D341Med (cell line): ENCODE data around the gene SERTAD3.
"Not testable (repeated sequence)": the region's sequence is repeated elsewhere in the genome, so short reads cannot be mapped to it uniquely, and the experiment has no call there.

Experiments used
- DNase-seq: peaks from one replicate; pipeline ENCODE4 v3.0.0; 2012; ENCODE audit warnings: low spot score

SERTAD3 gene

GRCh38 chr19:40457953-40458596, 13.9 kb upstream of the SERTAD3 start:
- DNase-seq = no peak

- DNase-seq = no peak
Measured at GRCh38 chr19:40457048-40457447, 12.9 kb upstream of the SERTAD3 start.

GRCh38 chr19:40453943-40454342, 9.8 kb upstream of the SERTAD3 start:
- DNase-seq = not testable (repeated sequence)

GRCh38 chr19:40453151-40453735, 9.1 kb upstream of the SERTAD3 start:
- DNase-seq = no peak

- no peak for DNase-seq
Measured at GRCh38 chr19:40452016-40452415, 7.9 kb upstream of the SERTAD3 start.

GRCh38 chr19:40450664-40451063, 6.5 kb upstream of the SERTAD3 start:
- DNase-seq = no peak

- DNase-seq = no peak
Measured at GRCh38 chr19:40449506-40449905, 5.4 kb upstream of the SERTAD3 start.

GRCh38 chr19:40446263-40446784, 2.2 kb upstream of the SERTAD3 start:
- no peak for DNase-seq

- DNase-seq = no peak
Measured at GRCh38 chr19:40445780-40446262, 1.7 kb upstream of the SERTAD3 start.

- no peak for DNase-seq
Measured at GRCh38 chr19:40444825-40445312, 734 bp upstream of the SERTAD3 start.

GRCh38 chr19:40443131-40443999, 770 bp downstream of the SERTAD3 start:
- DNase-seq = peak; percentile 97

- DNase-seq = no peak
Measured at GRCh38 chr19:40442328-40443130, 1.6 kb downstream of the SERTAD3 start.

- no peak for DNase-seq
Measured at GRCh38 chr19:40441719-40442253, 2.3 kb downstream of the SERTAD3 start.

- DNase-seq = no peak
Measured at GRCh38 chr19:40438284-40438683, 5.9 kb downstream of the SERTAD3 start.

GRCh38 chr19:40433391-40434216, 10.5 kb downstream of the SERTAD3 start:
- DNase-seq = peak; percentile 87

- not testable (repeated sequence) for DNase-seq
Measured at GRCh38 chr19:40432760-40433159, 11.4 kb downstream of the SERTAD3 start.

- DNase-seq = no peak
Measured at GRCh38 chr19:40431698-40432097, 12.4 kb downstream of the SERTAD3 start.

- DNase-seq = not testable (repeated sequence)
Measured at GRCh38 chr19:40430242-40430641, 13.9 kb downstream of the SERTAD3 start.

- not testable (repeated sequence) for DNase-seq
Measured at GRCh38 chr19:40428197-40428596, 15.9 kb downstream of the SERTAD3 start.
